ENCODE measurements around the gene JUND. TPM values are rescaled to one million over a fixed set of nuclear protein-coding genes. Genes with fewer than 3 reads are reported as not detected.
A peak's percentile ranks its signal among the peaks of the same experiment; 100 is the strongest.

Gene JUND
- total RNA-seq, 1 donor from 2014 or later: 129 TPM

- no peak for DNase-seq (ENCODE audit: low spot score)
- Mint-ChIP-seq H3K4me1 (ENCODE audit: unreplicated experiment) (peaks cover 10% of the 10 kb centered on the region), H3K27ac (ENCODE audit: unreplicated experiment) (no peak overlapping the region)
These were observed 47.2 kb downstream of the JUND start for GRCh38 chr19:18234194-18234593.

DNA sequence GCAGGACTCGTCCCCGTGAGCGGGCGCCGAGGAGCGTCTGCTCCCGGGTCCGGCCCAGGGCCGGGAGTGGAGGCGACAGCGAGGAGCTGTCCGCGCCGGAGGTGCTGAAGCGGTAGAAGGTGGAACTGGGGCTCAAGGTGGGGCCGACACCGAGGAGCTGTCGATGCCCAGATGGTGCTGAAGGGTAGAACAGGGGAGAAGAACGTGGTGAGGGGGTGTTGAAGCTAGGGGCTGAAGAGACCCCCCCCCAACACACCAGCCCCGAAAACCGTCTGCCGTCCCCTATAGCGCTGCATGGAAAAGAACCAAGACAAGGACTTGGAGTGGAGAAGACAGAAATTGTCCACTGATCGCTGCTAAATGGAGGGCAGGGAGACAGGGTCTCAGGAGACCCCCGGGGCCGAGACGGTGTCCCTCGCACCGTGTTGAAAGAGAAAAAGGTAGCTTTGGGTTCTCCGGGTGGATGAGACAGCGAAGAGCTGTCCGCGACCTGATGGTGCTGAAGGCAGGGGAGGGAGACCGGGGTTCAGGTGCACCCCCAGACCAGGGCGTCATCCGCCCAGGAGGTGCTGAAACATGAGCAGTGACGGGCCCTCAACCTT is 48.1 kb downstream of the JUND start:
- Mint-ChIP-seq H3K9me3 (ENCODE audit: unreplicated experiment) (no peaks in the 10 kb centered on the region), H3K4me1 (ENCODE audit: unreplicated experiment) (peaks cover 10% of the 10 kb centered on the region), H3K36me3 (ENCODE audit: low read depth, unreplicated experiment) (no peaks in the 10 kb centered on the region), H3K4me3 (ENCODE audit: unreplicated experiment) (peak overlapping the region; percentile 73), H3K27ac (ENCODE audit: unreplicated experiment) (no peak overlapping the region), H3K27me3 (ENCODE audit: unreplicated experiment) (peaks cover 17% of the 10 kb centered on the region)
- peak; percentile 77 for DNase-seq (ENCODE audit: low spot score)
- TF ChIP-seq CTCF (IDR thresholded peaks at IDR 0.05; ENCODE audit: unreplicated experiment): no peak

More at GRCh38 chr19:18234194-18234593, 47.2 kb downstream of the JUND start:
- Mint-ChIP-seq H3K9me3 (ENCODE audit: unreplicated experiment) (no peaks in the 10 kb centered on the region), H3K4me3 (ENCODE audit: unreplicated experiment) (no peak overlapping the region), H3K36me3 (ENCODE audit: low read depth, unreplicated experiment) (no peaks in the 10 kb centered on the region), H3K27me3 (ENCODE audit: unreplicated experiment) (peaks cover 17% of the 10 kb centered on the region)
- no peak for TF ChIP-seq CTCF (IDR thresholded peaks at IDR 0.05; ENCODE audit: unreplicated experiment)

DNA sequence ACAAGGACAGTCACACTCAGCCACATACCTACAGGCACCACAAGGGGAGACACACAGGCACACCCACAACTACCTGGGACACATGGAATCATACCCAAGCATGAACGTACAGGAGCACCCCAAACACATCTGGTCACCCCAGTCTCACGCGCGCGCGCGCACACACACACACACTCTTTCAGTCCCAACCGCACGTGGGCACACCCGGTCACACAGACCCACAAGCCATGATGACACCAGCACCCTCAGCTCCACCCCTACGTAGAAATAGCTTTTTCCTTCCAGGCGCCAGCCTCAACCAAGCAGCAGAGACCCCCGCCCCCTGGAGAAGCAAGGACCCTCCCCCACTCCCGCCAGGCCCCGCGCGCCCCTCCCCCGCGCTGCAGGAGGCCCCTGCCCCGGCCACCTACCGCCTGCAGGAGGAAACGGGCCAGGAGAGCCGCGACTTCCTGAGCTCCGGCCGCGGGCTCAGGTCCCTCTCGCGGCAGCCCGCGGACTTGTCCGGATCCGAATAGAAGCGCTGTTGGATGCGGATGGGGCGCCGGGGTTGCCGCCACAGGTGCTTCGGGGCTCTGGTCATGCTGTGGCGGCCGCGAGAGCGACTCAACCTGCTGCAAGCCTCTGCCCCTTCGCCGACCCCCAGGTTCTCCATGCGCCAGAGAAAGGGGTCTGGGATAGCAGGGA is 48.7 kb downstream of the JUND start:
- peak; percentile 65 for DNase-seq (ENCODE audit: low spot score)
- Mint-ChIP-seq H3K27me3 (ENCODE audit: unreplicated experiment) (peaks cover 17% of the 10 kb centered on the region), H3K9me3 (ENCODE audit: unreplicated experiment) (no peaks in the 10 kb centered on the region), H3K4me1 (ENCODE audit: unreplicated experiment) (peaks cover 10% of the 10 kb centered on the region), H3K27ac (ENCODE audit: unreplicated experiment) (no peak overlapping the region), H3K36me3 (ENCODE audit: low read depth, unreplicated experiment) (no peaks in the 10 kb centered on the region), H3K4me3 (ENCODE audit: unreplicated experiment) (peak overlapping the region; percentile 86)
- peak; percentile 27 for TF ChIP-seq CTCF (IDR thresholded peaks at IDR 0.05; ENCODE audit: unreplicated experiment)

GRCh38 chr19:18231775-18232174 is 49.6 kb downstream of the JUND start:
- Mint-ChIP-seq H3K27ac (ENCODE audit: unreplicated experiment) (peak overlapping the region; percentile 30), H3K9me3 (ENCODE audit: unreplicated experiment) (no peaks in the 10 kb centered on the region), H3K27me3 (ENCODE audit: unreplicated experiment) (peaks cover 19% of the 10 kb centered on the region), H3K4me1 (ENCODE audit: unreplicated experiment) (peaks cover 10% of the 10 kb centered on the region), H3K36me3 (ENCODE audit: low read depth, unreplicated experiment) (no peaks in the 10 kb centered on the region), H3K4me3 (ENCODE audit: unreplicated experiment) (no peak overlapping the region)
- TF ChIP-seq CTCF (IDR thresholded peaks at IDR 0.05; ENCODE audit: unreplicated experiment): no peak
- no peak for DNase-seq (ENCODE audit: low spot score)
